Measurements from ENCODE around the gene AGAP3. TPM values are rescaled to one million over a fixed set of nuclear protein-coding genes. Genes with fewer than 3 reads are reported as not detected.

Gene AGAP3
- polyA plus RNA-seq, 1 donor (not counting 4 experiments of a cell fraction or from before 2014, with no cell fraction given) = 64.3 TPM

GRCh38 chr7:151146761-151147160, 60.5 kb downstream of the AGAP3 start:
- dilution Hi-C loops (cut with MboI; ENCODE audit: extremely low pct_ligation_motif_present, low sequenced_read_pairs) = no loop called here
- FAIRE-seq = no peak
- peaks cover 9% of the 10 kb centered on the region for H3K4me1 ChIP-seq (ENCODE audit: control insufficient read depth, extremely low read depth, insufficient read depth, low read length)

DNA sequence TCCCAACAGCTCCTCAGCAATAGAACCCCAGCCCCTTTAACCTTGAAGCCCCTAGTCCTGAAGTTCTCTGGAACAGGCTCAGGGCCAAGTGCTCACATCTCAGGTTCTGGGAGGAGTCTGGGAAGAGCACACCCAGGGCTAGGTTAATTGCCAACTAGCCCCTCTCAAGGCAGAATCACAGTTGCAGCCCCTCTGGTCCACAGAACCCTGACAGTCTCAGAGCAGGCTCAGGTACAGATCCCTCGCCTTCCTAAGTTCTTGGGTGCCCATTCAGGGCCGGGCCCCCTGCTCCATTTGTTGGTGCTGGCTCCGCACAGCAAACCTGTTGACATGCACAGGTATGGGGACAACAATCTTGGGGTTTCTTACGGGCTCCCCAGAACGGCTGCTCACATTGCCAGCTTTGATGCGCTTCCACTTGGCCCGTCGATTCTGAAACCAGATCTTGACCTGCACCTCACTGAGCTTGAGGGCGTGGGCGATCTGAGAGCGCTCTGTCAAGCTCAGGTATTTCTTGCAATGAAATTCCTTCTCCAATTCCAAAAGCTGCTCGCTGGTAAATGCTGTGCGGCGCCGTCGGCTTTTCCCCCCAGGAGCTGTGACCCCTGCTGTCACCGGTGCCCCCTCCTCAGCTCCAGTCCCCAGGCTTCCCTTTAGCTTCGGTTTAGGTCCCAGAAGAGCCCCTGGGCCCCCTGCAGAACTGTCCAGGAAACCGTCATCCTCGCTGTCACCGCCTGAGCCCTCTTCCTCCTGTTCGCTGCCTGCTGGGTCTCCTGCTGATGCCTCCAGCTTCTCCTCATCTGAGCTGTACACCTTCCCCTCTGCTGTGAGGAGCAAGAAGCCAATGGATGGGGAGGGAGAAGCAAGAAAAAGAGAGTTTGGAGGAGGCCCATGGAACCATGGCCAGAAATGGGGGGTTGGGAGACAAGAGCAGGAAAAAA, 62.3 kb downstream of the AGAP3 start:
- TF ChIP-seq, protein P1, sequence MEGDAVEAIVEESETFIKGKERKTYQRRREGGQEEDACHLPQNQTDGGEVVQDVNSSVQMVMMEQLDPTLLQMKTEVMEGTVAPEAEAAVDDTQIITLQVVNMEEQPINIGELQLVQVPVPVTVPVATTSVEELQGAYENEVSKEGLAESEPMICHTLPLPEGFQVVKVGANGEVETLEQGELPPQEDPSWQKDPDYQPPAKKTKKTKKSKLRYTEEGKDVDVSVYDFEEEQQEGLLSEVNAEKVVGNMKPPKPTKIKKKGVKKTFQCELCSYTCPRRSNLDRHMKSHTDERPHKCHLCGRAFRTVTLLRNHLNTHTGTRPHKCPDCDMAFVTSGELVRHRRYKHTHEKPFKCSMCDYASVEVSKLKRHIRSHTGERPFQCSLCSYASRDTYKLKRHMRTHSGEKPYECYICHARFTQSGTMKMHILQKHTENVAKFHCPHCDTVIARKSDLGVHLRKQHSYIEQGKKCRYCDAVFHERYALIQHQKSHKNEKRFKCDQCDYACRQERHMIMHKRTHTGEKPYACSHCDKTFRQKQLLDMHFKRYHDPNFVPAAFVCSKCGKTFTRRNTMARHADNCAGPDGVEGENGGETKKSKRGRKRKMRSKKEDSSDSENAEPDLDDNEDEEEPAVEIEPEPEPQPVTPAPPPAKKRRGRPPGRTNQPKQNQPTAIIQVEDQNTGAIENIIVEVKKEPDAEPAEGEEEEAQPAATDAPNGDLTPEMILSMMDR (optimal IDR thresholded peaks at IDR 0.05 in 1 of 3, IDR thresholded peaks at IDR 0.05 in 1 of 3, conservative IDR thresholded peaks at IDR 0.05 in 1 of 3; ENCODE audit: extremely low read depth in 1 of 3, insufficient read depth in 2 of 3, low read length in 3 of 3) = no peak
- TF ChIP-seq EZH2 (IDR thresholded peaks at IDR 0.05; ENCODE audit: low read length) = peak; percentile 50
- peaks cover 35% of the 10 kb centered on the region for H3K27me3 ChIP-seq (ENCODE audit: control insufficient read depth, extremely low read depth, insufficient read depth, low read length)
- dilution Hi-C loops (cut with MboI; ENCODE audit: extremely low pct_ligation_motif_present, low sequenced_read_pairs) = no loop called here

More at GRCh38 chr7:151146761-151147160, 60.5 kb downstream of the AGAP3 start:
- Histone ChIP-seq H3K27ac (ENCODE audit: control insufficient read depth, insufficient read depth, low read length) (no peak overlapping the region), H3K36me3 (ENCODE audit: control insufficient read depth in 2 of 2, extremely low read depth in 1 of 2, insufficient read depth in 2 of 2, low read length in 2 of 2) (peaks cover 22 to 25% of the 10 kb centered on the region in 2 experiments), H3K79me2 (ENCODE audit: control insufficient read depth, insufficient read depth, low read length) (no peaks in the 10 kb centered on the region), H3K9me3 (ENCODE audit: control insufficient read depth, low read depth, low read length) (no peaks in the 10 kb centered on the region), H2AFZ (ENCODE audit: control insufficient read depth, low read length) (no peak overlapping the region), H3K27me3 (ENCODE audit: control insufficient read depth, extremely low read depth, insufficient read depth, low read length) (peaks cover 31% of the 10 kb centered on the region), H3K9me1 (ENCODE audit: control insufficient read depth, extremely low read depth, insufficient read depth, low read length) (no peaks in the 10 kb centered on the region), H3K4me3 (ENCODE audit: control insufficient read depth in 2 of 3, extremely low read depth in 1 of 3, insufficient read depth in 2 of 3, low read depth in 1 of 3, low read length in 3 of 3) (no peak overlapping the region), H3K4me2 (ENCODE audit: control insufficient read depth, extremely low read depth, insufficient read depth, low read depth, low read length) (no peak overlapping the region), H3K9ac (ENCODE audit: control insufficient read depth, extremely low read depth, insufficient read depth, low read length) (no peak overlapping the region), H4K20me1 (ENCODE audit: control insufficient read depth, extremely low read depth, insufficient read depth, low read length) (no peaks in the 10 kb centered on the region)
- TF ChIP-seq, protein P1 (optimal IDR thresholded peaks at IDR 0.05 in 1 of 3, IDR thresholded peaks at IDR 0.05 in 1 of 3, conservative IDR thresholded peaks at IDR 0.05 in 1 of 3; ENCODE audit: extremely low read depth in 1 of 3, insufficient read depth in 2 of 3, low read length in 3 of 3) = no peak
- TF ChIP-seq EZH2 (IDR thresholded peaks at IDR 0.05; ENCODE audit: low read length) = no peak
- no peak for DNase-seq (ENCODE audit: low read depth, low spot score)

More for the DNA sequence above, 62.3 kb downstream of the AGAP3 start:
- H3K9me3 ChIP-seq (ENCODE audit: control insufficient read depth, low read depth, low read length) = no peaks in the 10 kb centered on the region
- no peaks in the 10 kb centered on the region for H4K20me1 ChIP-seq (ENCODE audit: control insufficient read depth, extremely low read depth, insufficient read depth, low read length)
- DNase-seq (ENCODE audit: low read depth, low spot score) (no peak), FAIRE-seq (no peak)
- H3K4me3 ChIP-seq (ENCODE audit: control insufficient read depth in 2 of 3, extremely low read depth in 1 of 3, insufficient read depth in 2 of 3, low read depth in 1 of 3, low read length in 3 of 3) = no peak overlapping the region
- H3K9ac ChIP-seq (ENCODE audit: control insufficient read depth, extremely low read depth, insufficient read depth, low read length) = no peak overlapping the region
- no peaks in the 10 kb centered on the region for H3K79me2 ChIP-seq (ENCODE audit: control insufficient read depth, insufficient read depth, low read length)
- no peak overlapping the region for H3K27ac ChIP-seq (ENCODE audit: control insufficient read depth, insufficient read depth, low read length)
- H3K4me2 ChIP-seq (ENCODE audit: control insufficient read depth, extremely low read depth, insufficient read depth, low read depth, low read length) = no peak overlapping the region
- peaks cover 9% of the 10 kb centered on the region for H3K4me1 ChIP-seq (ENCODE audit: control insufficient read depth, extremely low read depth, insufficient read depth, low read length)
- H3K9me1 ChIP-seq (ENCODE audit: control insufficient read depth, extremely low read depth, insufficient read depth, low read length) = no peaks in the 10 kb centered on the region
- H3K36me3 ChIP-seq (ENCODE audit: control insufficient read depth in 2 of 2, extremely low read depth in 1 of 2, insufficient read depth in 2 of 2, low read length in 2 of 2) = peaks cover 9 to 11% of the 10 kb centered on the region in 2 experiments
- no peak overlapping the region for H2AFZ ChIP-seq (ENCODE audit: control insufficient read depth, low read length)
